ENCODE measurements around the gene SLC5A9.

DNA sequence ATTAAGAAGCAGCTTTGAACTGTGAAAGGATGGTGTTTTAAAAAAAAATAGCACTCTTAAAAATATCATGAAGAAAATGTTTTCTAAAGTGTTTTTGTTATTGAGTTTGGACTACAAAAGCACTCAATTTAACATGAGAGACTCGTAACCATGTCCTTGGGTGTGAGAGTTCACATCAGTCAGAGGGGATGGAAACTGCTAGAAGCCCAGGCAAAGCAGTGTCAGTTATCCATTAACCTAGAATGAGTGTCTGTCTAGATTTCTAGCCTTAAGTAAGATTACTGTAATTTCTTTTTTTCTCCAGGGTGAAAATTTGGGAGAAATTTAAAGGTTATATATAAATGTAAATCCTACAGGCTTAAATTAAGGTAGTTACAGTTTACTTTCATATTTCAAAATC, 31.7 kb downstream of the SLC5A9 start:
- TF ChIP-seq EZH2 (IDR thresholded peaks at IDR 0.05; ENCODE audit: insufficient read depth, poor library complexity, severe bottlenecking) (no peak), EZH2phosphoT487 (IDR thresholded peaks at IDR 0.05; ENCODE audit: insufficient read depth, low read depth) (no peak)

All from GM23248 (cell line).